HepG2 (cell line): ENCODE results near the gene PRIMA1. TPM values are rescaled to one million over a fixed set of nuclear protein-coding genes. Genes with fewer than 3 reads are reported as not detected.
A peak's percentile ranks its signal among the peaks of the same experiment; 100 is the strongest.

Experiments used
- AGO2 ChIP-seq: fragments of 200-400 bp; formaldehyde crosslinking; optimal IDR thresholded peaks from 2 replicates; pipeline ENCODE3; 2017; ENCODE audit warnings: mild to moderate bottlenecking, low read depth, low read length, moderate library complexity
- CBX1 ChIP-seq: IDR thresholded peaks from one replicate; pipeline ENCODE4 v1.6.1; 2016; ENCODE audit warnings: antibody characterized with exemption, low read depth
- DMAP1 ChIP-seq: IDR thresholded peaks from 2 replicates; pipeline ENCODE4 v1.6.1; 2016
- FOSL2 ChIP-seq: sonication (generic); formaldehyde crosslinking; IDR thresholded peaks from 2 replicates; pipeline ENCODE4 v1.4.0; 2020; ENCODE audit warnings: missing genetic modification reagents
- HNRNPK ChIP-seq: fragments of 200-400 bp; formaldehyde crosslinking; IDR thresholded peaks from 2 replicates; pipeline ENCODE4 v1.6.1; 2018; ENCODE audit warnings: low read length, low read depth, moderate library complexity, mild to moderate bottlenecking; ENCODE audit not compliant: poor library complexity, severe bottlenecking
- MAF1 ChIP-seq: sonication (generic); formaldehyde crosslinking; IDR thresholded peaks from 2 replicates; pipeline ENCODE4 v1.5.0; 2020; ENCODE audit warnings: missing genetic modification reagents, borderline replicate concordance
- MAFG ChIP-seq: sonication (generic); formaldehyde crosslinking; IDR thresholded peaks from 2 replicates; pipeline ENCODE4 v1.5.1; 2020; ENCODE audit warnings: mild to moderate bottlenecking, missing genetic modification reagents
- MED1 ChIP-seq: sonication (generic); formaldehyde crosslinking; IDR thresholded peaks from 2 replicates; pipeline ENCODE4 v1.4.0; 2020; ENCODE audit warnings: missing genetic modification reagents
- NAIF1 ChIP-seq: sonication (generic); formaldehyde crosslinking; IDR thresholded peaks from 2 replicates; pipeline ENCODE4 v1.5.0; 2020; ENCODE audit warnings: mild to moderate bottlenecking, missing genetic modification reagents, borderline replicate concordance
- PAF1 ChIP-seq: IDR thresholded peaks from 2 replicates; pipeline ENCODE4 v1.6.1; 2016; ENCODE audit warnings: missing genetic modification reagents, missing compliant biosample characterization
- PTBP1 ChIP-seq: fragments of 200-400 bp; formaldehyde crosslinking; IDR thresholded peaks from 2 replicates; pipeline ENCODE4 v1.6.1; 2018; ENCODE audit warnings: low read length, low read depth; ENCODE audit not compliant: poor library complexity, severe bottlenecking
- ZC3H4 ChIP-seq: sonication (generic); formaldehyde crosslinking; IDR thresholded peaks from 2 replicates; pipeline ENCODE4 v1.4.0; 2020; ENCODE audit warnings: missing genetic modification reagents, borderline replicate concordance
- ZNF12 ChIP-seq: sonication (generic); formaldehyde crosslinking; IDR thresholded peaks from 2 replicates; pipeline ENCODE4 v1.5.0; 2020; ENCODE audit warnings: missing genetic modification reagents
- ZNF251 ChIP-seq: sonication (generic); formaldehyde crosslinking; IDR thresholded peaks from 2 replicates; pipeline ENCODE4 v1.9.0; 2021; ENCODE audit warnings: mild to moderate bottlenecking, missing genetic modification reagents
- ZNF7 ChIP-seq: IDR thresholded peaks from 2 replicates; pipeline ENCODE4 v1.6.1; 2016; ENCODE audit warnings: missing biosample characterization, missing genetic modification reagents
- ZNF724P ChIP-seq: sonication (generic); formaldehyde crosslinking; IDR thresholded peaks from 2 replicates; pipeline ENCODE4 v1.8.0; 2022; ENCODE audit warnings: missing genetic modification reagents, borderline replicate concordance
- ZNF777 ChIP-seq: sonication (generic); formaldehyde crosslinking; IDR thresholded peaks from 2 replicates; pipeline ENCODE4 v1.4.0; 2020; ENCODE audit warnings: missing genetic modification reagents
- polyA plus RNA-seq, 8 experiments: library from polyadenylated mRNA; depleted of rRNA in 3 of 8; stranded (reverse) in 7 of 8; unstranded in 1 of 8; fragments of >200 nt; fragmentation: Illumina TruSeq in 4 of 8; extraction: Trizol in 4 of 8; gene quantifications; 2 replicates each; pipeline versions ENCODE4 v1.2.1 to v1.2.3, GENCODE V29; 2011 to 2016; ENCODE audit warnings: low read depth in 4 of 8, missing spikeins in 1 of 8, mixed read lengths in 1 of 8; ENCODE audit not compliant: insufficient read depth in 1 of 8
- total RNA-seq, 5 experiments: library from RNA; depleted of rRNA; stranded (reverse); fragments of >200 nt; fragmentation: Illumina TruSeq; extraction: Trizol; gene quantifications; 2 replicates each; pipeline ENCODE4 v1.2.3, GENCODE V29; 2016; ENCODE audit warnings: low read depth in 1 of 5
- TF ChIP-seq, protein P1 (sequence below): IDR thresholded peaks from 2 replicates; pipeline ENCODE4 v1.6.1; 2016; ENCODE audit warnings: low read depth, control low read depth
- TF ChIP-seq, protein P2 (sequence below): sonication (generic); formaldehyde crosslinking; IDR thresholded peaks from 2 replicates; pipeline ENCODE4 v1.4.0; 2020; ENCODE audit warnings: missing genetic modification reagents, borderline replicate concordance
- TF ChIP-seq, protein P3 (sequence below): sonication (generic); formaldehyde crosslinking; IDR thresholded peaks from 2 replicates; pipeline ENCODE4 v1.8.1; 2022; ENCODE audit warnings: mild to moderate bottlenecking, missing genetic modification reagents
- TF ChIP-seq, protein P4 (sequence below): sonication (generic); formaldehyde crosslinking; IDR thresholded peaks from 2 replicates; pipeline ENCODE4 v1.5.0; 2020; ENCODE audit warnings: missing genetic modification reagents
- TF ChIP-seq, protein P5 (sequence below): sonication (generic); formaldehyde crosslinking; IDR thresholded peaks from 2 replicates; pipeline ENCODE4 v1.9.0; 2021; ENCODE audit warnings: missing genetic modification reagents, borderline replicate concordance

Gene PRIMA1
- total and polyA plus RNA-seq, 2 of the 13 experiments (the other 11 are each of a cell fraction or from before 2014, with no cell fraction given), result 2.4 to 3.2 TPM

DNA sequence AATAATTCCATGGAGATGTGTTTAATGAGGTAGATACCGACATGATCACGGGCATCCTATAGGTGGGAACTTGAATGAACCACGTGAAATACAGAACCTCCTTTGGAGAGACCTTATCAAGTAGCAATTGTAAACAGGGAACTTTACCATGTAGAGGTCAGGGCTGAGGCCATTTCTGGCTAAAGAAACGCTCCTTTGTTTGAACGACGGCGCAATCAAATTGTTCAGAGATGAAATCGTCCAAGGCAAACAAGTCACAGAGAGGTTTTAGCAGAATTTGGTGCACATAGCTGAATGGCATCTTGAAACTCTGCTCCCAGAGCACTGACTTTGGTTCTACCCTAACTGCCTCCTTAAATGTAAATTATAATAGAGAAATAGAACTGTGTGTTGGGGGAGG is 9.8 kb downstream of the PRIMA1 start (continued):
- TF ChIP-seq ZNF777 (CRISPR knock-in tag), result no peak; the same call in 1 of the 2 replicates
- no peak for TF ChIP-seq ZNF724P (CRISPR knock-in tag)
- no peak for TF ChIP-seq ZC3H4 (CRISPR knock-in tag)
- TF ChIP-seq AGO2, result no peak
- TF ChIP-seq MAF1, result no peak
- TF ChIP-seq HNRNPK, result no peak
- no peak for TF ChIP-seq PTBP1
- no peak for TF ChIP-seq ZNF251 (CRISPR knock-in tag)
- no peak for TF ChIP-seq PAF1 (CRISPR knock-in tag)
- TF ChIP-seq, protein P1, sequence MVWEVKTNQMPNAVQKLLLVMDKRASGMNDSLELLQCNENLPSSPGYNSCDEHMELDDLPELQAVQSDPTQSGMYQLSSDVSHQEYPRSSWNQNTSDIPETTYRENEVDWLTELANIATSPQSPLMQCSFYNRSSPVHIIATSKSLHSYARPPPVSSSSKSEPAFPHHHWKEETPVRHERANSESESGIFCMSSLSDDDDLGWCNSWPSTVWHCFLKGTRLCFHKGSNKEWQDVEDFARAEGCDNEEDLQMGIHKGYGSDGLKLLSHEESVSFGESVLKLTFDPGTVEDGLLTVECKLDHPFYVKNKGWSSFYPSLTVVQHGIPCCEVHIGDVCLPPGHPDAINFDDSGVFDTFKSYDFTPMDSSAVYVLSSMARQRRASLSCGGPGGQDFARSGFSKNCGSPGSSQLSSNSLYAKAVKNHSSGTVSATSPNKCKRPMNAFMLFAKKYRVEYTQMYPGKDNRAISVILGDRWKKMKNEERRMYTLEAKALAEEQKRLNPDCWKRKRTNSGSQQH, result no peak
- TF ChIP-seq CBX1, result no peak
- no peak for TF ChIP-seq ZNF12 (CRISPR knock-in tag)
- TF ChIP-seq, protein P2, sequence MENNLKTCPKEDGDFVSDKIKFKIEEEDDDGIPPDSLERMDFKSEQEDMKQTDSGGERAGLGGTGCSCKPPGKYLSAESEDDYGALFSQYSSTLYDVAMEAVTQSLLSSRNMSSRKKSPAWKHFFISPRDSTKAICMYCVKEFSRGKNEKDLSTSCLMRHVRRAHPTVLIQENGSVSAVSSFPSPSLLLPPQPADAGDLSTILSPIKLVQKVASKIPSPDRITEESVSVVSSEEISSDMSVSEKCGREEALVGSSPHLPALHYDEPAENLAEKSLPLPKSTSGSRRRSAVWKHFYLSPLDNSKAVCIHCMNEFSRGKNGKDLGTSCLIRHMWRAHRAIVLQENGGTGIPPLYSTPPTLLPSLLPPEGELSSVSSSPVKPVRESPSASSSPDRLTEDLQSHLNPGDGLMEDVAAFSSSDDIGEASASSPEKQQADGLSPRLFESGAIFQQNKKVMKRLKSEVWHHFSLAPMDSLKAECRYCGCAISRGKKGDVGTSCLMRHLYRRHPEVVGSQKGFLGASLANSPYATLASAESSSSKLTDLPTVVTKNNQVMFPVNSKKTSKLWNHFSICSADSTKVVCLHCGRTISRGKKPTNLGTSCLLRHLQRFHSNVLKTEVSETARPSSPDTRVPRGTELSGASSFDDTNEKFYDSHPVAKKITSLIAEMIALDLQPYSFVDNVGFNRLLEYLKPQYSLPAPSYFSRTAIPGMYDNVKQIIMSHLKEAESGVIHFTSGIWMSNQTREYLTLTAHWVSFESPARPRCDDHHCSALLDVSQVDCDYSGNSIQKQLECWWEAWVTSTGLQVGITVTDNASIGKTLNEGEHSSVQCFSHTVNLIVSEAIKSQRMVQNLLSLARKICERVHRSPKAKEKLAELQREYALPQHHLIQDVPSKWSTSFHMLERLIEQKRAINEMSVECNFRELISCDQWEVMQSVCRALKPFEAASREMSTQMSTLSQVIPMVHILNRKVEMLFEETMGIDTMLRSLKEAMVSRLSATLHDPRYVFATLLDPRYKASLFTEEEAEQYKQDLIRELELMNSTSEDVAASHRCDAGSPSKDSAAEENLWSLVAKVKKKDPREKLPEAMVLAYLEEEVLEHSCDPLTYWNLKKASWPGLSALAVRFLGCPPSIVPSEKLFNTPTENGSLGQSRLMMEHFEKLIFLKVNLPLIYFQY (CRISPR knock-in tag), result no peak
- TF ChIP-seq FOSL2 (CRISPR knock-in tag), result peak; percentile 80
- no peak for TF ChIP-seq ZNF7 (CRISPR knock-in tag)
- TF ChIP-seq, protein P3, sequence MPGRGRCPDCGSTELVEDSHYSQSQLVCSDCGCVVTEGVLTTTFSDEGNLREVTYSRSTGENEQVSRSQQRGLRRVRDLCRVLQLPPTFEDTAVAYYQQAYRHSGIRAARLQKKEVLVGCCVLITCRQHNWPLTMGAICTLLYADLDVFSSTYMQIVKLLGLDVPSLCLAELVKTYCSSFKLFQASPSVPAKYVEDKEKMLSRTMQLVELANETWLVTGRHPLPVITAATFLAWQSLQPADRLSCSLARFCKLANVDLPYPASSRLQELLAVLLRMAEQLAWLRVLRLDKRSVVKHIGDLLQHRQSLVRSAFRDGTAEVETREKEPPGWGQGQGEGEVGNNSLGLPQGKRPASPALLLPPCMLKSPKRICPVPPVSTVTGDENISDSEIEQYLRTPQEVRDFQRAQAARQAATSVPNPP, result no peak
- TF ChIP-seq MED1 (CRISPR knock-in tag), result peak; percentile 67
- TF ChIP-seq MAFG (CRISPR knock-in tag), result no peak
- TF ChIP-seq NAIF1, result no peak
- no peak for TF ChIP-seq DMAP1 (CRISPR knock-in tag)
- TF ChIP-seq, protein P4, sequence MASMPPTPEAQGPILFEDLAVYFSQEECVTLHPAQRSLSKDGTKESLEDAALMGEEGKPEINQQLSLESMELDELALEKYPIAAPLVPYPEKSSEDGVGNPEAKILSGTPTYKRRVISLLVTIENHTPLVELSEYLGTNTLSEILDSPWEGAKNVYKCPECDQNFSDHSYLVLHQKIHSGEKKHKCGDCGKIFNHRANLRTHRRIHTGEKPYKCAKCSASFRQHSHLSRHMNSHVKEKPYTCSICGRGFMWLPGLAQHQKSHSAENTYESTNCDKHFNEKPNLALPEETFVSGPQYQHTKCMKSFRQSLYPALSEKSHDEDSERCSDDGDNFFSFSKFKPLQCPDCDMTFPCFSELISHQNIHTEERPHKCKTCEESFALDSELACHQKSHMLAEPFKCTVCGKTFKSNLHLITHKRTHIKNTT (CRISPR knock-in tag), result no peak
- TF ChIP-seq, protein P5, sequence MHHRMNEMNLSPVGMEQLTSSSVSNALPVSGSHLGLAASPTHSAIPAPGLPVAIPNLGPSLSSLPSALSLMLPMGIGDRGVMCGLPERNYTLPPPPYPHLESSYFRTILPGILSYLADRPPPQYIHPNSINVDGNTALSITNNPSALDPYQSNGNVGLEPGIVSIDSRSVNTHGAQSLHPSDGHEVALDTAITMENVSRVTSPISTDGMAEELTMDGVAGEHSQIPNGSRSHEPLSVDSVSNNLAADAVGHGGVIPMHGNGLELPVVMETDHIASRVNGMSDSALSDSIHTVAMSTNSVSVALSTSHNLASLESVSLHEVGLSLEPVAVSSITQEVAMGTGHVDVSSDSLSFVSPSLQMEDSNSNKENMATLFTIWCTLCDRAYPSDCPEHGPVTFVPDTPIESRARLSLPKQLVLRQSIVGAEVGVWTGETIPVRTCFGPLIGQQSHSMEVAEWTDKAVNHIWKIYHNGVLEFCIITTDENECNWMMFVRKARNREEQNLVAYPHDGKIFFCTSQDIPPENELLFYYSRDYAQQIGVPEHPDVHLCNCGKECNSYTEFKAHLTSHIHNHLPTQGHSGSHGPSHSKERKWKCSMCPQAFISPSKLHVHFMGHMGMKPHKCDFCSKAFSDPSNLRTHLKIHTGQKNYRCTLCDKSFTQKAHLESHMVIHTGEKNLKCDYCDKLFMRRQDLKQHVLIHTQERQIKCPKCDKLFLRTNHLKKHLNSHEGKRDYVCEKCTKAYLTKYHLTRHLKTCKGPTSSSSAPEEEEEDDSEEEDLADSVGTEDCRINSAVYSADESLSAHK (CRISPR knock-in tag), result no peak
